Measurements from ENCODE around the gene KCNJ6.

- TF ChIP-seq CTCF (IDR thresholded peaks at IDR 0.05; ENCODE audit: low read length), result no peak
- TF ChIP-seq EZH2 (IDR thresholded peaks at IDR 0.05; ENCODE audit: borderline replicate concordance, low read length), result no peak
Observed at GRCh38 chr21:37828991-37829390, 87.3 kb downstream of the KCNJ6 start.
